Uterus (tissue), 2 donors: Measurements from ENCODE around the gene LY6G5B.

Experiments
- CTCF ChIP-seq, 4 experiments: fragments of 200-600 bp in 2 of 4; fragments of 450-650 bp in 2 of 4; sonication (generic) in 2 of 4; IDR thresholded peaks; one replicate each; pipeline ENCODE4 v1.5.1; 2016 to 2019; ENCODE audit warnings: antibody characterized with exemption in 4 of 4, mild to moderate bottlenecking in 2 of 4, moderate library complexity in 1 of 4
- POLR2A ChIP-seq, 2 donors: fragments of 450-650 bp; IDR thresholded peaks; one replicate each; pipeline ENCODE4 v1.6.1; 2016; ENCODE audit warnings: antibody characterized with exemption in 2 of 2, mild to moderate bottlenecking in 1 of 2, moderate library complexity in 1 of 2

GRCh38 chr6:31712296-31712695 lies 42.5 kb downstream of the LY6G5B start:
- TF ChIP-seq POLR2A (IDR thresholded peaks at IDR 0.05): no peak
- no peak for TF ChIP-seq CTCF (IDR thresholded peaks at IDR 0.05)
